HG03159 (cell line): ENCODE results near the gene FDXR.
"Not testable (repeated sequence)": the region's sequence is repeated elsewhere in the genome, so short reads cannot be mapped to it uniquely, and the experiment has no call there.

Experiments
- ATAC-seq: cut with Tn5 transposase; IDR thresholded peaks from one replicate; pipeline ENCODE4 v1.9.1; 2021; ENCODE audit warnings: mild to moderate bottlenecking, moderate library complexity; ENCODE audit not compliant: unreplicated experiment

Gene FDXR

DNA sequence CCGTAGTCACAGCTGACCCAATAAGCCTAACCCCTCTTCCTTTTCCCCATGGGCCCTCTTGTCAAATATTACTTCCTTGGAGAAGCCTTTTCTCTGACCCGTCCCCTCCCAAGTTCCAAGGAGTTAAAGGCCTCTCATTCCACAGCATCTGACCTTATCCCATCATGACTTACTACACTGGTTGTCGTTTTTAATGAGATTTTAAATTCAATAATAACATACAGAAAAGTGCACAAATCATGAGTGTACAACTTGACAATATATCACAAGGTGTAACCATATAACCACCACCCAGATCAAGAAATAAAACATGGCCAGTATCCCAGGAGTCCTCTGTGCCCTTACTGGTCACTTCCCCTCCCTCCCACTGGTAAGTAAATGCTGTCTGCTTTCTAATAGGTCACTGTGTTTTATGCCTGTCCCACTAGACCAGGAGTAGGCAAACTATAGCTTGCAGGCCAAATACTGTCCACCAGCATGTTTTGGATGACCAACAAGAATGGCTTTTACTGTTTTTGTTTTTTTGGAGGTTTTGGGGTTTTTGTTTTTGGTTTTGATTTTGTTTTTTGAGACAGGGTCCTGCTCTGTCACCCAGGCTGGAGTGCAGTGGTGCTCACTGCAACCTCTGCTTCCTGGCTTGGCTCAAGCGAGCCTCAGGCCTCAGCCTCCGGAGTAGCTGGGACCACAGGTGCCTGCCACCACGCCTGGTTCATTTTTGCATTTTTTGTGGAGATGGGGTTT, 1.2 kb upstream of the FDXR start:
- no peak for ATAC-seq

DNA sequence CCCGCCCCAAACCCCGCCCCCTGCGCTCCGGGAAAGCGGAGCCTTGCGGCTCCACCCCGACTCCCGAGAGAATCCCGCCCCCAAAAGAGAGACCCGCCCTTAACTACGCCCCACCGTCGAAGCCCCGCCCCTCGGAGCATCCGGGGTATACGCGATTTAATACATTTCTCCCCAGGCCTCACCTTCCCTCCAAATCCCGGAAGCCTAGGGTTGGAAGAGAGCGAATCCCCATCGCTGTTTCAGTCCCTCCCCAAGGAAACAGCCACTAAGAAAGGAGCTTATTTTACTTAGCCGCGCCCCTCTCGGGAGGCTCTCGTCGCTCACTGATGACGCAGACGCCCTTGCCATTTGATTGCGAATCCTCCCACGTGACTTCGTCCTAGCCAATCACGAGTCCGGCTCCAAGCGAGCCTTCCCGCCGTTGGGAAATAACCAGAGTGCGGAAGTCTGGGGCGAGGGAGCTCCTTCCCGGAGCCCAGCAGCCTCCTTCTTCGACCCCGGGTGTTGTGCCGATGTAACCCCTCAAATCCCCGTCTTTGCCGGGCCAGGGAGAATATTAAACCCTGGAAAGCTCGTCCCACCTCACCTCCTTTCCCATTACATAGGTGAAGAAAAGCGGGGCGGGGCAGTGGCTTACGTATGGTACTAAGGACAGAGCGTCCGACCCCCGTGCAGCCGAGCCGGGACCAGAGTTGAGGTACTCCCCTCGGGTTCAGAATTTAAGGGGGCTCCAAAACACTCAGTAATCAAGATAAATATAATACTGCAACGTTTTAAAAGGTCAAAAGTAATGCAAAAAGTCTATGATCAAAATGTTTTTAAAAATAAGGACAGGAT, 461 bp upstream of the FDXR start:
- peak; percentile 91 for ATAC-seq

DNA sequence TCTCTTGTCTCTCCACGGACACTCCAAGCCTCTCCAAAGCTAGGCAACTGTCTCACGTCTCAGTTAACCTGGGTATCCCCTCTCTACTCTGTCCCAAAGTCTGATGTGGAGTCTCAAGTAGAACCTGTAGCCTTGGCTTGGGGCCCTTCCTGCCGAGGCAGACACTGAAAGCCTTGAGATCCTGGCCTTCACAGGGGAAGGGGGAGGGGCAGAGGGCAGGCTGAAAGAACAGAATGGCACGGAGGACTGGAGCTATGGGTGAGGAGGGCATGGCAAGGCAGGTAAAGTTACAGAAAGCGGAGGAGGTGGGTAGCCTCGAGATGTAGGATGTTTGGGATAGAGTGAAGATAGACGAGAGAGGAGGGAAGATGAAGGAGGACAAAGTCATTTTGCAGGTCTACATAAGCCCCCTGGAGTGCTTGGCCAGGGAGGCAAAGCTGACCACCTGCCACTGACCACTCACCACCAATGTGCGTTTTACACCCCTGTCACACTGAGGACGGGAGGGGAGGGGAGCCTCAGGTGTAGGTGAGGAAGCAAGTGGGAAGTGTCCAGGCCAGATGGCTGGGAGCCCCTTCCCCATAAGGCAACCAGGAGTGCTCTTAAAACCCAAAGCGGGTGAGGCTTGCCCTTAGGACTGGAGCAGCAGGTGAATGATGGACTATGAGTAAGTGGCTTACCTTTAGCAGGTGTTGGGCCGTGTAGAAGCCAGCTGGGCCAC, 1.3 kb downstream of the FDXR start:
- no peak for ATAC-seq

DNA sequence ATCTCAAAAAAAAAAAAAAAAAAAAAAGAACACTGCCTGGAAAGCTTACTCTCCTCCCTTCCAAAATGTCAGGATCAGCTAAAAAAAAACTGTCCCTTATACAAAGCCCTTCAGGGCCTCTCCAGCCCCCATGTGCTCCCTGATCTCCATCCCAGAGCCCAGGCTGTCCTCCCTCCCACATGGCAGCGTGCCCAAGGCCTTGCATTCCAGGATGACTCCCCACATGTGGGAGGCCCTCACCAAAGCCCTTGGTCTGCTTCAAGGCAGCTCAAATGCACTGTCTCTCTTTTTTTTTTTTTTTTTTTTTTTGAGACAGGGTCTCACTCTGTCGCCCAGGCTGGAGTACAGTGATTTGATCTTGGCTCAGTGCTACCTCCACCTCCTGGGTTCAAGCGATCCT, 2.3 kb downstream of the FDXR start:
- ATAC-seq: no peak

DNA sequence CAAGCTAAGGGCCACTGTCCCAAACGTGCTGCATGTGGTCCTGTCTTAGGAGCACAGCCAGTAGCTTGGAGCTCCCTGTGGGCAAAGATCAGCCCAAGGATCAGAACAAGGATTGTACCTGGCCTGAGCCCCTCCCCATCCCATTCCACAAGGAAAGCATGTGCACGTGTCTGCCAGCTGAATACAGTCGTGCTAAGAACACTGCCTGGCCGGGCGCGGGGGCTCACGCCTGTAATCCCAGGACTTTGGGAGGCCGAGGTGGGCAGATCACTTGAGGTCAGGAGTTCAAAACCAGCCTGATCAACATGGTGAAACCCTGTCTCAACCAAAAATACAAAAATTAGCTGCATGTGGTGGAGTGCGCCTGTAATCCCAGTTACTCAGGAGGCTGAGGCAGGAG, 2.8 kb downstream of the FDXR start:
- ATAC-seq: not testable (repeated sequence)

DNA sequence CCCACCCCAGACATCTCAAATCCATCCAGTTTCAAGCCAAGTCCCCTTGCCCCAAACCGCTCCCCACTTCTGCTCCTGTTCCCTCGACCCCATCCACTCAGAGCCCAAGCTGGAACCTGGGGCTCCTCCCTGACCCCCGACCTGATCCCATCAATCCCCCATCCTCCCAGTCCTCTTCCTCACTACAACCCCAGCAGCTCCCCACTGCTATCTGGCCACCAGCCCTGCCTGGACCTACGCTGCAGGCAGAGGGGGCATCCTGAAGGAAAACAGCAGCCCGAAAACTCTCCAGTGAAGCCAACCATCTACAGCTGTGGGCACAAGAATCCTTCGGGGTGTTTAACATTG, 3.9 kb downstream of the FDXR start:
- no peak for ATAC-seq

DNA sequence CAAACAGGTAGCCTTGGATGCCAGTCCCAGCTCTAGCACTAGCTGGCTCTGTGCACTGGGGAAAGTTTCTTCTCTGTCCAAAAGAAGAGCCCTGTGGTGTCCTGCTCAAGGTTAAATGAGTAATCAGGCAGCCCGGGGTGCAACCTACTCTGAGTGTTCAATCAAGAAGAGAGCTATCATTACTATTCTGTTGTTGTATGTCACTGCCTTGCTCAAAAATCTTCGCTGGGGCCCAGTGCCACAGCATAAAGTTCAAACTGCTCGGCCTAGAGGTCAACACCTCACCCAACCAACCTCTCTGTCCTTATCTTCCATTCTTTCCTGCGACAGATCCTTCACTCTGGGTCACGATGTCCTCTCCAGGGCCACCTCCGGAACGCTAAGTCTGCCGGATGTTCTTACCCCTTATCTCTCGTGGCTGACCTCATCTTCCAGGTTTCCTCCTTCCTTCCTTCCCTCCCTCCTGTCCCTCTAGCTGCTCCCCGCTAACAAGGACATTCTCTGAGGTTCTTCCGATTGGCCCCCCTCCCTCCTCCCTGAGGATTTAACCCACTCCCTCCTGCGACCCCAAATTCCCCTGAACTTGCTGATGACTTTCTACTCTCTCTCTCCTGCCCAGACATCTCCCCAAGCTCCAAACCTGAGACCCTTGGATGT, 4.4 kb downstream of the FDXR start:
- no peak for ATAC-seq

DNA sequence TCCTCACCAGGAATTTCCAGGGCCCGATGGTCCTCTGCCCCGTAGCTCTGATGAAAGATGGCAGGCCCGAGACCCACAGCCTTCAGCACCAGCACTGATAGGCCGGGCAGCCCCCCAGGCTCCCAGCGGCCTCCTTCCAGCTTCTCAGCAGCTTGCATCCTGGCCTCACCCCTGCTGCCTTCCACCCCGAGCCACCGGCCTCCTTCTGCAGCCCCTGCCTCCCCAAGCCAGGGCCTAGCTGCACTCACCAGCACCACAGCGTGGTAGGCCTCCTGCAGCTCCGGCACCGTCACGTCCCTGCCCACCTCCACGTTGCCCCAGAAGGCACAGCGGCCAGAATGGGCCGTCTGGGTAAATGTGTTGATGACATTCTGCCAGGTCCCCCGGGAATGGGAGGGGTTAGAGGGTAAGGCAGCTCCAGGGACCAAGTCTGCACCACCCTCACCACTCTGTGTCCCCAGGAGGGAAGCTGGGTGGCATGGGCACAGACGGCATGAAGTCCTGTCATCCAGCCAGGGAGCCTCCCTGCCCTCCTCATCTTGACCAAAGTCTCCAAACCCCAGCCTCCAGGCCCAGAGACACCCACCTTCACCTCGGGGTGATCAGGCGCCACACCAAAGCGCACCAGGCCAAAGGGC, 6.5 kb downstream of the FDXR start:
- ATAC-seq: no peak

DNA sequence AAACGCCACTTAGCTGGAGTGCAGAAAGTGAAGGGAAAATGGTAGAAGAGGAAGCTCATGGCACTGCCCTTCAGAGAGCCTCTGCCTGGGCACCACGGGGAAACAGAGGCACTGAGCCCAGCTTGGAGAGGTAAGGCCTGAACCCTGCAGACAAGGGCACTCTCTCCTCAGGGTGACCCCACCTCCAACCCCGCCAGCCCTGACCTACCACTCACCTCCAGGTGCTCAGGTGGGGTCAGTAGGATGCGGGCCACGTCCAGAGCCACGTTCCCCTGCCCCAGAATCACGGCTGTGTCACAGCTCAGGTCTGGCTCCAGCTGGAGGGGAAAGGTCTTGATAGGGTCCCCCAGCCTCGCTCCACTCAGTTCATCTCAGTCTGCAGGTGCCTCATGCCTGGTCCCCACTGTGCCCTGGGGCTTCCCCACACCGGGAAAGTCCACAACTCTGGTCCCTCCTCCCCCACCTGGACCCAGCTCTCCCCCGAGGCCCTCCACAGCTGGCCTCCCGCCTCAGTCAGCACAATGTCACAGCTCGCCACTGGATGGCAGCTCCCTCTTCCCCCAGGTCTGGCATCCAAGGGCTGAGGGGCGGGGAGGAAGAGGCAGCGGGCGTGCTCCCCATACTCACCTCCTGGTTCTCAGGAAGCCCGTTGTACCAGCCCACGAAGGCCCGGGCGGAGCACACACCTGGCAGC, 7.1 kb downstream of the FDXR start:
- ATAC-seq: no peak

DNA sequence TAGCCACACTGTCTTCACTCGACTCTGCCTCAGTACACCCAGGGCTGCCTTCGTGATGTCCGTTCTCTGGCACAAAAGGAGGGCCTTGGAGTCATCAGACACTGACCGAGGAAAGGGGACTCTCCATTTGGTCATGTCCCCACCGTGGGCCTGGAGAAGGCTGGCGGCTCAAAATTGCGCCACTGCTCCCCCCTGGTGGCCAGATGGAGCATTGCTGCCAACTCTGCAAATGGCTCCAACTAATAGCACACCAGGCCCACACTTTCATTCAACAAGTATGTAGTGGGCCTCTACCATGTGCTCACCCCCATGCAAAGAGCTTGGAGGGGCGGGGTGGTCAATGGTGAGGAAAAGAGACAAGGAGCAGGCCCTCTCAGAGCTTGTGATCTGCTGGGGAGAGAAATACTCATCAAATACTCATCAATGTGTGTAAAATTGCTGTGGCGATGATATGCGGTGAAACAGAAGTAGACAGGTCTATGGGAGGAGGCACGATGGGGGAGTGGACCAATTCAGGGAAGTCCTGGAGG, 7.9 kb downstream of the FDXR start:
- no peak for ATAC-seq

DNA sequence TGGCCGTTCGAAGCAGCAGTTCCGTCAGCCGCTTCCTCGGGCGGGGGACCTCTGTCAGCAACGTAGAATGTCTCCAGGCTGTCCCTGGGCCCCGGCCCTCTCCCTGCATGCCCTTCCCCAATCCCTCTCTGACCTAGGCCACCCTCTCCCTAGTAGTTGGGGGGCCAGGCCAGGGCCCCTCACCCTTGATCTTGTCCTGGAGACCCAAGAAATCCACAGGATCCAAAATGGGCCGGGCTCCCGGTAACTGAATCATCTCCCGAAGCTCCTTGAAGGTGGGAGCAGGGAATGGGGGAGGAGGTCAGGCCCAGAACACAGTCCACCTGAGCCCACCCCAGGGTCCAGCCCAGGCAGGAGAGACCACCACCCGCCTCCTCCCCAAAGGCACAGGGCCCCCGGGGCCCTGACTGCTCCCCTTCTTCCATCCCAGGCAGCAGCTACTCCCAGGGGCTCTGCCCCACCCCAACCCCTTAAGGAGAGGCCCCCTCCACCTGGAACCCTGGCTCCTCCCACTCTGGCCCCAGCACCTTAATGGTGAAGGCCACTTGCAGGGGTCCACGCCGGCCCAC, 8.4 kb downstream of the FDXR start:
- ATAC-seq: no peak

DNA sequence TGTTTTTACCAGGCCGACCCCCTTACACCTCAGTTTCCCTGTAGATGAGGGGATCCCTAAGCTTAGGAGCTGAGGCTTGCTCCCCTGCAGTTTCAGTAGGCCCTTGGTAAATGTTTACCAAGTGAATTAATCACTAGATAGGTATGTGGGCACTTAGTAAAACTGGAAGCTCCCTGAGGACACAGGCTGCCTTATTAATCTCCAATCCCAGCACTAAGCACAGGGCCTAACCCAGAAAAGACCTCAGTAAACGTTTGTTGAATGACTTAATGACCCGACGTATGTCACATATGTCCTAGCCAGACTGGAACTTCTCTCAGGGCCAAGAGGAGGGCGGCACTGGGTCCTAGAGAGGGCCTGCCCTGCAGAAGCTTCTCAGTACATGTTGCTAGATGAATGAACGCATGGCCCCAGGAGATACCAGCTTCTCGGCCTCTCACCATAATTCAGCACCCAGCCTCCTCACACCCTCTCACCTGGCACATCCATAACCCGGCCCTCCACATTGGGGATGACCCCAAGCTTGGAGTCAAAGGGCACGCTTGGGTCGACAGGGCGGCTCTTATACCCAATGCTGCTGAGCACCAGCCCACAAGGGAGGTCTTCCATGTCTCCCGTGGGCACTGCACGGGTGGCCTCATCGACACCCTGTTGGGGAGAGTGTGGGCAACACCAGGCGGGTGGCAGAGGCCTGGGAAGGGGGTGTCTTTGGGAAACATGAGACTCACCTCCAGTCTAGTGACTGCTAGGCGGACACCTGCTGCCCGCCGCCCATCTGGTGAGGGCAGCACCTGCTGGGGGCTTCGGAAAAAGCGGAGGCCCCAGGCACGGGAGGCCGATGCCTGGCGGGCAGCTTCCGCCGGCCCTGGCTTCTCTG, 9.1 kb downstream of the FDXR start:
- ATAC-seq: no peak

DNA sequence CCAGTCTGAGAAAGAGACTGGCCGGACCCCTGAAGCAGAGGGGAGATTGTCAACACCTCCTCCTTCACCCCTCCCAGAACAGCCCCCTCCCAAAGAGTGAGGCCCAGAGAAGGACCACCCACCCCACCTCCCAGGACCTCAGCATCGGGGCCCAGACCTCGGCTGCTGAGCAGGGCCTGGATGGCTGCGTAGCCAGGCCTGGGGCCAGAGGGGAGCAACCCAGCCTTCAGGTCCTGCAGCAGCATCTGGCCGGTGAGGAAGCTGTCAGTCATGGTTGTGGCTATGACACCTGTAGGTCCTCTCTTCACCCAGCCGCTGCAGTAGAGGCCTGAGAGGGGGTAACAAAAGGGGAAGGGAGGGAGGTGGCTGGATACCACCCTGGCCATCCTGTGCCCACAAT, 9.9 kb downstream of the FDXR start:
- no peak for ATAC-seq

DNA sequence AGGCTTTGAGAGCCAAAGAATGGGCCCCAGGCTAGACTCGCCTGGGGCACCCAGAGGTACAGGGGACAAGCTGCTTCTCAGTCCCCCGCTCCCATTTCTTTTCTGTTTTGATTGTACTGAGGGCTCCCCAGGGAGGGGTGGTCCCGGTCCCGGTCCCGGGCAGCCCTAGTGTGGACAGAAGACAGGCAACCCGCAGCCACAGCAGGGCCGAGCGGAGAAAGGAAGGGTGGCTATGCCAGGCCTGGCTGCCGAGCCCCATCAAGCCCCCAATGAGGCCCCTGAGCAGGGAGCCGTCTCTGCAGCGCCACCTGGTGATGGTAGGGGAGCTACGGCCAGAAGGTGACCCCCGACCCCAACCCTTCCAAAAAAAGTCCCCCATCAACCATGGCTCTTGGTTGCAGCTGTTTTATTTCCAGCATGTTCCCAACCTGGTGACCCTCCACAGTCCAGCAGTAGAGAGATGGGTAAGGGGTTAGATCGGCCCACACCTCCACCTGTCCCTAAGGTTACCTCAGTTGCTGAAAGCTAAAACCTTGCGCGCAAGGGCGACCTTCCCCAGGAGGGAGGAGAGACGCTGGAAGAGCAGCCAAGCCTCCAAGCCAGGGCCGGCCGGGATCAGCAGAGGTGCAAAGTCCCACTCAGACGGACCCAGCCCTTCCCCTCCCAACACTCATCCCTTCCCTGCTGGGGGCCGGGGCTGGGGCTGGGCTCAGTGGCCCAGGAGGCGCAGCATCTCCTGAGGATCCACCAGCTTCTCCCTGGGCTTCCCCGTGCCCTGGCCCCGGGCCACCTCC, 10.5 kb downstream of the FDXR start:
- ATAC-seq: no peak

DNA sequence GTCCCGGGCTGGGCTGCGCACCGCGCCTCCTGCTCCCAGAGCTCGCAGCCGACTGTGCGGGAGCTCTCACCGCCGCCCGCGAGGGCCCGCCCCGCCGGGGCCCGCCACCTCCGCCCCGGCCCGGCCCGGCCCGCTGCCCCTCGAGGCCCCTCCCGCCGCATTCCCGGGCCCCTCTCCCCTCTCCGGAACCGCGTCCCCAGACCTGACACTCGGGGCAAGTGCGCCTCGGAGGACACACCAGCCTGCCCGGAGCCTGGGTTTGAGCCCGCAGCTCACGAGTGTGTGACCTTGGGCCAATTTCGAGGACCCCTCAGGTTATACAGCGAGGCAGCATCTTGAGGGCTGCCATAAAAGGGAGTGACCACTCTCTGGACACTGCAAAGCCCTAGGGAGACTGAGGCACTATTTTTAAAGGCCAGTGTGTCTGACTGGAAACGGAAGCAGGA, 11.1 kb downstream of the FDXR start:
- ATAC-seq: no peak

DNA sequence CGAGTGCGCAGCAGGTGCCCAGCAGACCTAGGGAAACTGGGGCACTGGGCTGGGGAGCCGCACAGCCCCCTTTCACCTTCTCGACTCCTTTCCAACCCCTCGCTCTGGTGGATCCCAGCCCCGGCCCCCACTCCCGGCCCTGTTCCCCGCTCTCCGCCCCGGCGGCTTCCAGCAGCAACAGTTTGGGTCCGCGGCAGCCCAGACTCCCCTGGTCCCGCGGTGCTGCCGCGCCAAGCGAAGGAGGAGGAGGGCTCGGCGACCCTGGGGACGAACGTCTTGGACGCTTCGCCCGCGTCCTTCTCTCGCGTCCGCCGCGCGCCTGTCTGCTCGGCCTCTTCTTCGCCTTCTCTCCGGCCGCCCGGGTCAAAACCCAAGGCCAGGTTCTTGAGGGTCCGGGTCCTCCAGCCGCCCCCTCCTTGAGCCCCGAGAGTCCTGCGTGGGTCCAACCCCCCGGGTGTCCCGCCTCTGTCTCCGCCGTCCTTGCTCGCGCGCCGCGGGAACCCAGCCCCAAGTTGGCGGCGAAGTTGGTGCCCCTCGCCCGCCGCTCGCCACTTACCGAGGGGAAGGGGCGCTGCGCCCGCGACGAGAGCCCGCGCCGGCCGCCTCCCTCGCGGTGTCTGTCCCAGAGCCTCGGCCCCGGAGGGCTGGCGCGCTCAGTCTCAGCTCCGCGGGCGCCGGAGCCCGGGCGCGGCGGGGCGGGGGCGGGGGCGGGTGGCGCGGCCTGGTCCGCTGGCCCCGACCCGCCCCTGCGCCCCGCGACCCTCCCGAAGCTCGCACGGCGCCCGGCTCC, 11.7 kb downstream of the FDXR start:
- no peak for ATAC-seq

DNA sequence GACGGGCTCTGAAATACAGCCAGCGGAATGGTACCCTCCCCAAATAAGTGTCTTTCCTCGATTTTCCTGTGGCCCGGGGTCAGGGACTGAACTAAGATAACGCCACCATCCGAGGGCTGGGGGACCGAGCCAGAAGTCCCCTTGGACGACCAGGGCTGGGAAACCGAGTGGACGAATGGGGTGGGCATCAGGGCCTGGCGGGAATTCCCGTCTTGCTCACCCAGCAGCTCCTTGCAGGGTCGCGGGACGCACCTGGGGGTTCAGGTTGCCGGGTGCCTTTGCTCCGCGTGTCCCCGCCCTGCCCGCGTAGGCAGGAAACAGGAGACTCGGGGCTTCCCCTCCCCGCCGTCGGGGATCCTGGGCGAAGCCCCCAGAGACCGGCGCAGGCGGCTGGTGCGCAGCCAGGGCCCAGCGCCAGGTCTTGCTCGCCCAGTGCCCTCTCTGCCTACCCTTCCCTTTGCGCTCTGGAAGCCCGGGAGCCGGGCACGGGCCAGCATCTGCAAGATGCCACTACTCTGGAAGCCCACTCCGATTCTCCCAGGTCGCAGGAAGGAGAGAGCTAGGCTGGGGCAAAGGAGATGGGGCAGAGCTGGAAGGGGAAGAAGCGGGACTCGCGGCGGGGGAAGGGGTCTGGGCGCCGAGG, 12.4 kb downstream of the FDXR start:
- no peak for ATAC-seq
